SK-N-SH (cell line): ENCODE data around the gene CCDC15.

ENCODE experiments used
- EZH2phosphoT487 ChIP-seq: fragments of 200-600 bp; sonication (generic); IDR thresholded peaks from 2 replicates; pipeline ENCODE4 v1.6.1; 2017; ENCODE audit warnings: low read depth, mixed run types, mild to moderate bottlenecking, antibody characterized with exemption, moderate library complexity, borderline replicate concordance
- FOXM1 ChIP-seq: IDR thresholded peaks from 2 replicates; pipeline ENCODE4 v1.4.0; 2012; ENCODE audit warnings: low read depth, mild to moderate bottlenecking
- GABPA ChIP-seq: IDR thresholded peaks from 2 replicates; pipeline ENCODE4 v1.4.0; 2012; ENCODE audit warnings: low read depth, mild to moderate bottlenecking
- JUND ChIP-seq: IDR thresholded peaks from 2 replicates; pipeline ENCODE4 v1.4.0; 2012
- POLR2AphosphoS5 ChIP-seq: IDR thresholded peaks from 2 replicates; pipeline ENCODE4 v1.6.1; 2012; ENCODE audit warnings: low read depth, low read length
- RFX5 ChIP-seq: IDR thresholded peaks from 2 replicates; pipeline ENCODE4 v1.6.1; 2012; ENCODE audit warnings: mild to moderate bottlenecking, improper control_type of control experiment, low read length
- TAF1 ChIP-seq: IDR thresholded peaks from 2 replicates; pipeline ENCODE4 v1.6.1; 2012; ENCODE audit warnings: low read depth, mild to moderate bottlenecking, low read length, moderate library complexity, borderline replicate concordance
- TF ChIP-seq, protein P1 (sequence below): fragments of 200-600 bp; sonication (generic); IDR thresholded peaks from 2 replicates; pipeline ENCODE4 v1.6.1; 2017; ENCODE audit warnings: antibody characterized with exemption, mild to moderate bottlenecking, moderate library complexity
- TF ChIP-seq, protein P2 (sequence below): IDR thresholded peaks from 2 replicates; pipeline ENCODE4 v1.6.1; 2012; ENCODE audit warnings: mild to moderate bottlenecking, low read depth, low read length, moderate library complexity

DNA sequence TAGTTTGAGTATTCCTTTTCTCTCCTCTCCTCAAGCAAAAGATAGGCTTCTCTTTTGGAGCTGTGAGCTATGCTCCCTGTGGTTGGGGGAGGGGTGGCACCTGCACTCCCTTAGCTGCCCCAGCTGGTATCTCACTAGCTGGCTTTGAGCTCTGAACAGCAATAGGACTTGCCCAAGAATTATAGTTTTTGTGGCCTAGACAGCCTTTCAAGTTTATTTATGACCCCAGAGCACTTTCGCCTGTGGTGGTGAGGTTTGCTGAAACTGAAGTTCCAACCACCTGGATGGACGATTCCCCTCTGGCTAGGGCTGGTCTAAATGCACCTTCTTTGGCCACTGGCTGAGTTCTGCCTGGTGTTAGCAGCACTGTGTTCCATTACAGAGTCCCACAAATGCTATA, 72.0 kb downstream of the CCDC15 start:
- TF ChIP-seq POLR2AphosphoS5 (no peak), EZH2phosphoT487 (no peak), TAF1 (no peak), FOXM1 (no peak), JUND (no peak), RFX5 (no peak), GABPA (no peak)
- TF ChIP-seq, protein P1, sequence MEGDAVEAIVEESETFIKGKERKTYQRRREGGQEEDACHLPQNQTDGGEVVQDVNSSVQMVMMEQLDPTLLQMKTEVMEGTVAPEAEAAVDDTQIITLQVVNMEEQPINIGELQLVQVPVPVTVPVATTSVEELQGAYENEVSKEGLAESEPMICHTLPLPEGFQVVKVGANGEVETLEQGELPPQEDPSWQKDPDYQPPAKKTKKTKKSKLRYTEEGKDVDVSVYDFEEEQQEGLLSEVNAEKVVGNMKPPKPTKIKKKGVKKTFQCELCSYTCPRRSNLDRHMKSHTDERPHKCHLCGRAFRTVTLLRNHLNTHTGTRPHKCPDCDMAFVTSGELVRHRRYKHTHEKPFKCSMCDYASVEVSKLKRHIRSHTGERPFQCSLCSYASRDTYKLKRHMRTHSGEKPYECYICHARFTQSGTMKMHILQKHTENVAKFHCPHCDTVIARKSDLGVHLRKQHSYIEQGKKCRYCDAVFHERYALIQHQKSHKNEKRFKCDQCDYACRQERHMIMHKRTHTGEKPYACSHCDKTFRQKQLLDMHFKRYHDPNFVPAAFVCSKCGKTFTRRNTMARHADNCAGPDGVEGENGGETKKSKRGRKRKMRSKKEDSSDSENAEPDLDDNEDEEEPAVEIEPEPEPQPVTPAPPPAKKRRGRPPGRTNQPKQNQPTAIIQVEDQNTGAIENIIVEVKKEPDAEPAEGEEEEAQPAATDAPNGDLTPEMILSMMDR = no peak
- TF ChIP-seq, protein P2, sequence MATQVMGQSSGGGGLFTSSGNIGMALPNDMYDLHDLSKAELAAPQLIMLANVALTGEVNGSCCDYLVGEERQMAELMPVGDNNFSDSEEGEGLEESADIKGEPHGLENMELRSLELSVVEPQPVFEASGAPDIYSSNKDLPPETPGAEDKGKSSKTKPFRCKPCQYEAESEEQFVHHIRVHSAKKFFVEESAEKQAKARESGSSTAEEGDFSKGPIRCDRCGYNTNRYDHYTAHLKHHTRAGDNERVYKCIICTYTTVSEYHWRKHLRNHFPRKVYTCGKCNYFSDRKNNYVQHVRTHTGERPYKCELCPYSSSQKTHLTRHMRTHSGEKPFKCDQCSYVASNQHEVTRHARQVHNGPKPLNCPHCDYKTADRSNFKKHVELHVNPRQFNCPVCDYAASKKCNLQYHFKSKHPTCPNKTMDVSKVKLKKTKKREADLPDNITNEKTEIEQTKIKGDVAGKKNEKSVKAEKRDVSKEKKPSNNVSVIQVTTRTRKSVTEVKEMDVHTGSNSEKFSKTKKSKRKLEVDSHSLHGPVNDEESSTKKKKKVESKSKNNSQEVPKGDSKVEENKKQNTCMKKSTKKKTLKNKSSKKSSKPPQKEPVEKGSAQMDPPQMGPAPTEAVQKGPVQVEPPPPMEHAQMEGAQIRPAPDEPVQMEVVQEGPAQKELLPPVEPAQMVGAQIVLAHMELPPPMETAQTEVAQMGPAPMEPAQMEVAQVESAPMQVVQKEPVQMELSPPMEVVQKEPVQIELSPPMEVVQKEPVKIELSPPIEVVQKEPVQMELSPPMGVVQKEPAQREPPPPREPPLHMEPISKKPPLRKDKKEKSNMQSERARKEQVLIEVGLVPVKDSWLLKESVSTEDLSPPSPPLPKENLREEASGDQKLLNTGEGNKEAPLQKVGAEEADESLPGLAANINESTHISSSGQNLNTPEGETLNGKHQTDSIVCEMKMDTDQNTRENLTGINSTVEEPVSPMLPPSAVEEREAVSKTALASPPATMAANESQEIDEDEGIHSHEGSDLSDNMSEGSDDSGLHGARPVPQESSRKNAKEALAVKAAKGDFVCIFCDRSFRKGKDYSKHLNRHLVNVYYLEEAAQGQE = no peak
